Measurements from ENCODE around the gene OR2V2.
"Not testable (repeated sequence)": the region's sequence is repeated elsewhere in the genome, so short reads cannot be mapped to it uniquely, and the experiment has no call there.

OR2V2 gene

DNA sequence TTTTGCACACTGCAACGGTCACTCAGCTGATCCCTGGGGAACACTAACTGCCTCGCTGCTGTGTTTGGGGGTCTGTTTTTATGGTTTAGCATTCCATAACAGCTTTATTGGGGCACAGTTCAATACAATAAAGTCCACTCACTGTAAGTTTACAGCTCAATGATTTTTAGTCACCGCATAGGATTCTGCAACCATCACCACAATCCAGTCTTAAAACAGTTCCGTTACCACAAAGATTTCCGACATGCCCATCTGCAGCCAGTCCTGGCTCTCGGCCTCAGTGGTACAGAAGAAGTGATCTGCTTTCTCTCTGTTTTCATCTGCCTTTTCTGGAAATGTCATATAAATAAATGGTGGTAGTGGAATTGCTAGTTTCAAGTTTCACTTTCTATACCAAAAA is 23.6 kb downstream of the OR2V2 start:
- no peak for DNase-seq

DNA sequence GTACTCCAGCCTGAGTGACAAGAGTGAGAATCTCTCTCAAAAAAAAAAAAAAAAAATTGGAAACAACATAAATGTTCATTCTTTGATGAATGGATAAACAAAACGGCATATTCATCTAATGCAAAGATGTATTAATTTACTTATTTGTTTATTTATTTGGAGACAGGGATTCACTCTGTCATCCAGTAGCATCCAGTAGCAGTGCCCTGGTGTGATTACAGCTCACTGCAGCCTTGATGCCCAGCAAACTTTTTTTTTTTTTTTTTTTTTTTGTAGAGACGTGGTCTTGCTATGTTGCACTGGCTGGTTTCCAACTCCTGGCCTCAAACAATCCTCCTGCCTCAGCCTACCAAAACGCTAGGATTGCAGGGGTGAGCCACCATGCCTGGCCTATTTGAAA is 24.4 kb downstream of the OR2V2 start:
- DNase-seq = no peak

DNA sequence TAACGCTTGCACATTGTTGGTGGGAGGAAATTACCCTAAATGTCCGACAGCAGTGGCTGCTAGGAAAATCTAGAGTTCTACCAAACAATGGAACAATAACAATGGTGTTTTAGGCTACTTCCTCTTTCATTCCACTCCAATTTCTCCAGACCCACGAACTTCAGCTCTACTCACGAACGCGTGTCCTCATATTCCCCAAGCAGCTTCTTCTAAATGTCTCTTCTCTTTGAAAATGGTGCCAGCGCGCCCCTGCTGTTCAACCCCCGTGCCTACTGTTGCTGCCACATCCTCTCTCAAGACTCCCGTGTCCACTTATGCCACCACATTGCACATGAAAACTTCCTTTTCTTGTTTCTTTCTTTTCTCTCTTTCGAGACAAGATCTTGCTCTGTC is 25.6 kb downstream of the OR2V2 start:
- no peak for DNase-seq

DNA sequence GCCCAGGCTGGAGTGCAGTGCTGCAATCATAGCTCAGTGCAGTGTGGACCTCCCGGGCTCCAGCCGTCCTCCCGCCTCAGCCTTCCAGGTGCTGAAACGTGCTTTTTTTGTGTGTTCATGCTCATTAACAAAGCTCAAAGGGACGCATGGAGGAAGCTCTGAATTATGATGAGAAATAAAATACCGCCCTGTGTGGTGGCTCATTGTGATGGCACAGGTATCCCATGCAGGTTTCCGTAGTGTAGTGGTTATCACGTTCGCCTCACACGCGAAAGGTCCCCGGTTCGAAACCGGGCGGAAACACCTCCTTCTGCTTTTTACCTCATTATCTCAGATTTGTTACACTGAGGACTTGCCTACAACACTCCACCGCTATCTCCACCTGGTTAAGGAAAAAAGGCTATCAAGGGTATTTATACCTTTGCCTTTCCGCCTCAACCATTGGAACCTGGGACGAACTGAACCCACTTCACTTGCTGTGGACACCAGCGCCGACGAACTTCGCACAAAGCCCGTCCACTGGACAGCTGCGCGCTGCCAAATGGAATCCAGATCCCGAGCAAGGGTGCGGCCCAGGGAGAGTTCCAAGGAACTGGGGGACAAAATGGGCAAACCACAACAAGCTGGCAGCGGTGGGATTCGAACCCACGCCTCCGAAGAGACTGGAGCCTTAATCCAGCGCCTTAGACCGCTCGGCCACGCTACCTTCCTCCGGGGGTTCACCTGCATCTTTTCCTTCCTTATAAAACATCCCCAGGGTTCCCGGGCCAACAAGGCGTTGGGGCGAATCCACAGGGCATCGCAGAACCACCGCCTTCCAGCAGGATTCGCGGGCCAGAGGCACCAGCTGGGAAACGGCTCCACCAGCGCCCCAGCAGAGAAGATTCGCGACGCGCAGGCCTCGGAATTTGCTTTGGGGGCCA is 26.3 kb downstream of the OR2V2 start:
- no peak for DNase-seq

DNA sequence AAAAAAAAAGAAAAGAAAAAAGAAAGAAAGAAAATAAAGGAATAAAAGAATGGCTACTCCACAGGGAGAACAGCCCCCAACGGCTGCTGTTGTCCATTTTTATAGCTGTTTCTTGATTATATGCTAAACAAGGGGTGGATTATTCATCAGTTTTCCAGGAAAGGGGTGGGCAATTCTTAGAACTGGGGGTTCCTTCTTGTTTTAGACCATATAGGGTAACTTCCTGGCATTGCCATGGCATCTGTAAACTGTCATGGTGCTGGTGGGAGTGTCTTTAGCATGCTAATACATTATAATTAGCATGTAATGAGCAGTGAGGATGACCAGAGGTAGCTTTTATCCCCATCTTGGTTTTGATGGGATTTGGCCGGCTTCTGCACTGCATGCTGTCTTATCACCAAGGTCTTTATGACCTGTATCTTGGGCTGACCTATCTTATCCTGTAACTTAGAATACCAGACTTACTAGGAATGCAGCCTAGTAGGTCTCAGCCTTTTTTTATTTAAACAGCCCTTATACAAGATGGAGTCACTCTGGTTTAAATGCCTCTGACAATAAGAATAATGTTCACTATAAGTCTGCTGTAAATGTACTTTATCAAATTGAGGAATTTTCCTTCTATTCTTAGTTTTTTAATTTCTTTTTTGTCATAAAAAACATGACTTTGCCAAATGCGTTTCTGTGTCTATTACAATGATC is 29.0 kb downstream of the OR2V2 start:
- no peak for DNase-seq

DNA sequence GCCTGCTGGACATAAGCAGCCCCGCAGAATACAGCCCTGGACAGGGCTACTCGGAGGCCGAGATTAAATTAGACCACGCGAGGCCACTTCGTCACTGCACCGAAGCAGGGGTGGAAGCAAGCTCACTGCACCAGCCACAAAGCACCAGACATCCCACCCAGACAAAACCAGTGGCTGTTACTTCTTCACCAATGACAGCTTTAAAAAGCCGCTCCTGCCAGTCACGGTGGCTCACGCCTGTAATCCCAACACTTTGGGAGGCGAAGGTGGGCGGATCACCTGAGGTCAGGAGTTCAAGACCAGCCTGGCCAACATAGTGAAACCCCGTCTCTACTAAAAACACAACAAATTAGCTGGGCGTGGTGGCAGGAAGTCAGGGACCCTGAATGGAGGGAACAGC is 30.2 kb downstream of the OR2V2 start:
- DNase-seq = not testable (repeated sequence)

DNA sequence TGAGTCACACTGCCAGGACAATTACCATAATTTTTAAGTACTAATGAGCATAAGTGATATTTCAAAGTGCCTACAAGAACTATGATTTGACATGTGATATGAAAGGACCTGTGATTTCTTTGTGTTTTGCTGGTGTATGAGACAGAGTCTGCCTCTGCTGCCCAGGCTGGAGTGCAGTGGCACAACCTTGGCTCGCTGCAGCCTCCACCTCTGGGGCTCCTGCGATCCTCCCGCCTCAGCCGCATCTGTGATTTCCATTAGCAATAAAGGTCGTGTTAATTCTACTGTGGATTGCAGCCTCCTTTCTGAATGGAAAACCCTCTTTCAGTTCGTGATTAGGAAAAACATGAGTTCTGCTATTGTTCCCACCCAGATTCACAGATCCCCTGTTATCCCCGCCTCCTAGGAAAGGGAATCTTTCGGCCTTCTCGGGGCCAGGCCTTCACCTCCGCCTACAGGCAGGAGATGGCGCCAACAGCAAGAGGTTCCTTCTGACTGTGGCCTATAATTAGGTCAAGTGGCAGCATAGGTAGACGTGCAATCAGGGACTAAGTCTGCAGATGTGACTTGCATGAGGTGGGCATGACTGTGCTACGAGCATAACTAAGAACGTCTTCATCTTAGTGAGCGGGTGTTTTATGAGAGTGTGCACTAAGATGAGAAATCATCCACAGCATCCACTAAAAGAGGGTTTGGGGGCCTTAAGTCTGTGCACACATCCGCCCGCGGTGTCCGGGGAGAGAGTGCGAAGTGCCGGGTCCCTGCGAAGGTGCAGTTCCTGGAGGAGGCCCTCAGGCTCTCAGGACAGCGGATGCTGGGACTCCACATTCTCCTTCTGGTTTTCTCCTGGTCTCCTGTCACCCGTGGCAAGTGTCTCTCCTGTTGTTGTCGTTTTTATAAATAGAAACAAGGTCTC is 34.5 kb downstream of the OR2V2 start:
- DNase-seq = no peak

DNA sequence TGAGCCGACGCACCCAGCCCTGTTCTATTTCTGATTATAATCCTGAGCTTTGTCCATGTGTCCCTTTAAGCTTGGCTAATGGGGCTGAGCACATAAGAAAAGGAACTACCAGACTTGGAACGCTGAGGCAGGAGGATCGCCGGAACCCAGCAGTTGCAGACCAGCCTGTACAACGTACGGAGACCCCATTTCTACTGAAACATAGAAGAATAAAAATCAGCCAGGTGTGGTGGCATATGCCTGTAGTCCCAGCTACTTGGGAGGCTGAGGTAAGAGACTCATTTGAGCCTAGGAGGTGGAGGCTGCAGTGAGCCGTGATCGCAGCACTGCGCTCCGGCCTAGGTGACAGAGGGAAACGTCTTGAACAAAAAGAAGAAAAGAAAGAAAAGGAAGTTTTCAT is 35.3 kb downstream of the OR2V2 start:
- no peak for DNase-seq

DNA sequence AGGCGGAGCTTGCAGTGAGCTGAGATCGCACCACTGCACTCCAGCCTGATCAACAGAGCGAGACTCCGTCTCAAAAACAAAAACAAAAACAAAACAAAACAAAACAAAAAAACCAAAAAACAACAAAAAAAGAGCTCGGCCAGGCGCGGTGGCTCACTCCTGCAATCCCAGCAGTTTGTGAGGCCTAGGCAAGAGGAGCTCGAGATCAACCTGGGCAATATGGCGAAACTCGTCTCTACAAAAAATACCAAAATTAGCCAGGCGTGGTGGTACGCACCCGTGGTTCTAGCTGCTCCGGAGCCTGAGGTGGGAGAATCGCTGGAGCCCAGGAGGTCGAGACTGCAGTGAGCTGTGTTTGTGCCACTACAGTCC is 37.4 kb downstream of the OR2V2 start:
- DNase-seq = no peak

DNA sequence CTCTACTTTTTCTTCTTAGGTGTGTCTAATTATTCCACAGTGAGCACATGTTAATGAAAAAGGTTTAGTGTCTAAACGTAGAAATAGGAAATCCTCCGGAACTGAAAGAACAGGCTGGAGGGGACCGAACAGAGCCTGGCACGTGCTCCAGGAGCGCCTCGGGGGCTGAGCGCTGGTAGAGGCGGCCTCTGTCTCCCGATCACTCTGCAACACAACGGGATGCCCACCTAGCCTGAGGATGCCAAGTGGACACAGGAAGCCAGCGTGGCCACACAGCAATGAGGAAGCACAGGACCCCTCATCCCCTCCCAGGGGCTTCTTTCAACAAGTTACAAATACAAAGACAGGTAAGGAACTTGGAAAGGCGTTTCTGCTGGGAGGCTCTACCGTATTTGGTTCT is 38.2 kb downstream of the OR2V2 start:
- no peak for DNase-seq

DNA sequence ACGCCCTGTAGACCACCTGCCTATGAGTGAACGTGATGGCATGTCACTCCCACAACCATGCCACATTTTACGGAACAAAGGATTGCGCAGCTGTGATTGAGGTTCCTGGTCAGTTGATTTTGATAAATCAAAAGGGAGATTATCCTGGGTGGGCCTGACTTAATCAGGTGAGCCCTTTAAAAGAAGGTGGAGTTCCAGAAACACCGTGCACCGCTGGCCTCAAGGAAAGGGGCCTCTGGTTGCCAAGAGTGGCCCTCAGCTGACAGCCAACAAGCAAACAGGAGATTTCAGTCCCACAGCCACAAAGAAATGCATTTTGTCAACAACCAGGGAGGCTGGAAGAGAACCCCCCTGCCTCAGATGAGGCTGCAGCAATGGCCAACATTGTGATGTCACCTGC is 38.6 kb downstream of the OR2V2 start:
- no peak for DNase-seq

DNA sequence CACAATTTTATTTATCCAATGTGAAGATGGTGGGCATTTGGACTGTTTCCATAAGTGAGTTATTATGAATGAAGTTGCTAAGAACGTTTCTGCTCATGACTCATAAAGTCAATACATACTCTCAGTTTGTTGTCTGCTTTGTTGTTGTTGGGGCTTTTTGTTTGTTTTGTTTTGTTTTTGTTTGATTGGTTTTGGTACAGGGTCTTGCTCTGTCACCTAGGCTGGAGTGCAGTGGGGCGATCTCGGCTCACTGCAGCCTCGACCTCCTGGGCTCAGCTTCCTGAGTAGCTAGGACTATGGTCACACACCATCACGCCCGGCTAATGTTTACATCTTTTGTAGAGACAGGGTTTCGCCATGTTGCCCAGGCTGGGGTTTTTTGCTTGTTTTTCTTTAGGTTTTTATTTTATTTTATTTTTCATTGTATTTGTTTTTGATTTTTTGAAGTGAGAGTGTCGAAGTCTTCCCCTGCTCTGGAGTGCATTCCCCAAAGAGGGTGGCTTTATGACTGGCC is 39.7 kb downstream of the OR2V2 start:
- no peak for DNase-seq

DNA sequence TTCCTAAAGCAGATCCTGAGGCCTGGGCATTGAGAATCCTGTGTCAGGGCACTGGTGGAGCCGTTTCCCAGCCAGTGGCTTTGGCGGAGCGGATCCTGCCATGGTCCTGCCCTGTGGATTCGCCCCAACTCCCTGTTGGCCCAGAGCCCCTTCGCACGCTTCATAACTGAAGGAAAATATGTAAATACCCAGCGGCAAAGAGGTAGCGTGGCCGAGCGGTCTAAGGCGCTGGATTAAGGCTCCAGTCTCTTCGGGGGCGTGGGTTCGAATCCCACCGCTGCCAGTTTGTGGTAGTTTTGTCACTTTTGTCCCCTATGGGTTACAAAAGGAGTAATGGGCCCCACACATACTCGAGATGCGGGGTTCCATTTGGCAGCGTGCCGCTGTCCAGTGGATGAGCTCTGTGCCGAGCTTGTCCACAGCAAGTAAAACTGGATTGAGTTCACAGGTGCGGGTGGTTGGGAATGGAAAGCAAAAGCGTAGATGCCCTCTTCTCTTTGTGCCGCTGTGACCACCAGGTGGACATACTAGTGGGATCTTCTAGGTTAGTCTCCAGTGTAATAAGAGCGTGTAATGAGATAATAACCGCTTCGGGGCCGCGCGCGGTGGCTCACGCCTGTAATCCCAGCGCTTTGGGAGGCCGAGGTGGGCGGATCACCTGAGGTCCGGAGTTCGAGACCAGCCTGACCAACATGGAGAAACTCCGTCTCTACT is 40.3 kb downstream of the OR2V2 start:
- DNase-seq = no peak

DNA sequence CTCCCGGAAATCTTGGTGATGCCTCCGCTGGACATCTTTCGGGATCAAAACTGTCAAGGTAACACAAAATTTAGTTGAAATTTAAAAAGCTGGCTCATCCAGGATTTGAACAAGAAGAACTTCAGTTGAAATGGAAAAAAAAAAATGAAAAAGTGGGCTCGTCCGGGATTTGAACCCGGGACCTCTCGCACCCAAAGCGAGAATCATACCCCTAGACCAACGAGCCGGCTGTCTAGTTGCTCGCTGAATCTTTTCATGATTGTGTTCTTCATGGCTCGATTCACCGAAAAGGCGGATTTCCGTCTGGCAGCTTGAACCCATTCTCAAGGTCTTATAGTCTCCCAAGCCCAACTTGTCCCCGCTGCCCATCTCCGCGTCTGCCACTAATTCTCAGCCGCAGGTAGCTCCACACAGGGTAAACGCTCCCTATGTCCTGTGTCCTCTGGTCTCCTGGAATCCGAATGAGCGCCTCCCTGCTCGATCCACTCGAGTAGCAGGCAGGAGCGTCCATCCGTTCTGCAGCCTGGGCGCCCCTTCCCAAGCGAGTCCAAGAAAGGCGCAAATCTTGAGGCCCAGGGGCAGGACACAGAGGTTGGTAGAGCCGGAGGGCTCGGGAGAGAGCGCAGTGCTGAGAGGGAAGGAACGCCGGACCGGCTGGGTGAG is 41.4 kb downstream of the OR2V2 start:
- DNase-seq = no peak

DNA sequence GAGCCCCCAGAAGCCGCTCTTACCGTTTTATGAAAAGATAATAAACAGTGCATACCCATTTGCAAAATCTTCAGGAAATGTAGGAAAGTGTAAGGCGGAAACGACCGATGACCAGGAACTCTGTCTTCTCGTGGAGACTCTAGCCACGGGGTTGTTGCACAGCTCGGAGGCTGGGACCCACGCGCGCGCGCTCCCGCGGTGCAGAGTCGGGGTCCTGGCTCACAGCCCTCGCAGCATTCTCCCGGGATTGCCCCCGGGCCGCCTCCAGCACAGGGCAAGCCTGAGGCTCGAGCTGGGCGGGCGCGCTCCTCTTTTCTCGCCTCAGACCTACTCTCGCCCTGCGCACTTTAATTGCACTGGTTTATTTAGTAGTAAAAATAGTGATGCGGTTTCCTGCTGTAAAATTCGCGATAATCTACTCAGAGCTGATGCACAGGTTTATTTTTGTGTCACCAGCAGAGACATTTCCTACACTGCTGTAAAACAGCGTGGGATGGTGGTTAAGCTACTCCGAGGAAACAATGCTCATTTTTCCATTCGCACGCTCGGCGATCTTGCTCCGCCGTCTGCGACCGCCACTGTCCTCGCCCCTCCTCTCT is 42.1 kb downstream of the OR2V2 start:
- no peak for DNase-seq

DNA sequence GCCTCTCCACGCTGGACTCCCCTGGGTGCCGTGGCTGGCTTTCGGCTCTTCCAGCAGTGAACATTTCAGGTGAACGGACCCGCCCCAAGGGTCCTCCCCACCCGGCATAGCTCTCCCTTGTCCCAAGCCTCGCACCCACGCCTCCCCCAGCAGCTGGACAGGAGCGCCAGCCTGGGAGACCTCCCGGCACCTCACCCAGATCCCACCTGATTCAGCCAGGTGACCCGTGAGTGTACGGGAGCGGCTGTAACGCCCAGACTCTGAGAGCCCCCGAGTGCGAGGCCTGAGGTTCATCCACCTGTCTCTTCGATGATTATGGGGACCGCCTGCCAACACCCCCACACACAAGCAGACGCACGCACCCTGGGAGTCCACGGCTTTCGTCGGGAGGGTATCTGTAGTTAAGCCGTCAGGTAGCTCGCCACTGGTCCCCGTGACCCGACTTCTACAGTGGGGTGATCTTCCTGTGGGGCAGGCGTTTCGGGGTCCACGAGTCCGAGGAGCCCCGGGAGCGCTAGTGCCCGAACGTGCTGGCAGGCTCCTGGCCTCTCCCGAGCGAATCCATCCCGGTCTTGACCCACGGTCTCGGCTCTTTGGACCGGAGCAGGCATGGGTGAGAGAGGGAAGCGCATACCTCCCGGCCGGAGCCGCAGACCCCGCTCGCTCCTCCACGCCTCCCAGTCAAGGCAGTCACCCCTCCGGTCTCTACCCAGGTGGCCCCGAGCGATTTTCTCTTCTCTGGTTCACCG is 42.8 kb downstream of the OR2V2 start:
- no peak for DNase-seq

DNA sequence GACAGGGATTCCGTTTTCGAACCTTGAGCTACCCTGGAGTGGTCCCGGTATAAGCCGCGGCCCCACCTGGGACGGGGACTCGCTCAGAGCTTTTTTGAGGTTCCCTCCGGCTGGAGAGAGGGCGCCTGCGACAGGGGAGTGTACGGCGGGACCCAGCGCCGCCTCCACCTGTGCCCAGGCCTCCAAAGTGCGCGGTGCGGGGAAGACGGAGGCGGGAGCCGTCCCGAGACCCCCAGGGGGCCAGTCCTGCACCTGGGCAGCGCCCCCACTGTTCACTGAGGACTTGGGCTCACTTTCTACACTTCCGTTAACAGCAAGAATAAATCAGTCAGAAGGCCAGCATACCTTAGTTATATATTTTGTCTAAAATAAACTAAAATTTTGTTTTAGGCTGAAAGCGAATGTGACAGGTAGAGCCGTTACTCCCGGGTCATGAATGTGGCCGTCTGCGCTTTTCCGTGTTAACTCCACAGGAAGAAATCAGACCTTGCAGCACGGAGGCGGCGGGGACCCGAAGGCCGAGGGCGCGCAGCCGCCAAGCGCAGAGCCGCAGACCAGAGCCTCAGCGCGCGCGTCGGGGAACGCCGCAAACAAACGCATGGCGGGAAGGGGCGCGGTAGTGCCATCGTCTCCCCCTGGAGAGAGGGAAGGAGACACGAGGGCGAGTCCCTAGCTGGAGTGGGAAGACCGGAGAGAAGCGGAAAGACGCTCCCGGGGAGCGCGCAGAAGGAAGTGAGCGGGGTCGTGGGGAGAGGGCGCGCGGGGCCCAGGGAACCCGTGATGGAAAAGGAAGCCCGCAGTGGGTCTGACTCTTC is 43.5 kb downstream of the OR2V2 start:
- DNase-seq = no peak

DNA sequence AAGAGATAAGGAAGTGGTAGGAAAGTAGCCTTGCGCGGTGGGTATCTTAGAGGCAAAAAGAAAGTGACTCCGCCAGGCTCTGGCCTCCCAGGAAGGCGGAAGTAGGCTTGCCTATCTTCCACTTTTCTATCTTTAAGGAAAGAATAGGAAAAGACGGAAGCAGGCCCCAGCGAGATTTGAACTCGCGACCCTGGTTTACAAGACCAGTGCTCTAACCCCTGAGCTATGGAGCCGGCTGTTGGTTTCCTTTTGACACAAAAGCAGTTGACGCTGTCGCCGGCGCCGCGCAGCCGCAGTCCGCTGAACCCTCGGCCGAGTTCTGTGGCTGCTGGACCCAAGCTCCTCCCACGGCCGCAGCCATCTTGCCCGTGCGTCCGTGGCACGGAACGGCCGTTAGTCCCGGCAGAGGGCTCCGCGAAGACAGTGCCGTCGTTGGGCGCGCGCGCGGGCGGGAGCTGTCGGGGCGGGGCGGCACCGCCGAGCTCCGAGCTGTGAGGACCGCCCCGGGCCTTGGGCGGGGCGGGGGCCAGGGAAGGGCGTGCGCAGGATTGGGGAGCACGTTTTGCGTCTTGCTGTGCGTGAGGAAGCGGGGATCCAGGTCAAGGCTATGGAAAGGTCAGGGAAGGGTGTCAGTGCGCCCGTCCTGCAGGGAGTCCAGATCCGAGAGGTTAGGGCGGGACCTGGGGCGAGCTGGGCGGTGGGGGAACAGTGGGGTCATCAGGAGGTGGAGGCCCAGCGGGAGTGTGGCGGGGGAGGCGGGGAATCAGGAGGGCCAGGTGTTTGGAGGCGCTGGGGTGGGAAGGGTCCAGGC is 44.3 kb downstream of the OR2V2 start:
- DNase-seq = no peak

Measured in SIG-M5 (cell line).